RWPE1 (cell line): ENCODE measurements around the gene SETBP1.
A peak's percentile ranks its signal among the peaks of the same experiment; 100 is the strongest.

Experiments used
- CTCF ChIA-PET: fragments of 350-600 bp; sonication (Branson Sonifier 250); formaldehyde crosslinking; extraction: SDS; loops from one replicate; lab custom pipeline; 2021; lab: Yijun Ruan, JAX
- POLR2A ChIA-PET: fragments of 400-600 bp; formaldehyde crosslinking; extraction: SDS; loops from one replicate; lab custom pipeline; 2020; ENCODE audit warnings: antibody characterized with exemption; ENCODE audit not compliant: low non-redundant PET; lab: Yijun Ruan, JAX
- DNase-seq: peaks from one replicate; pipeline ENCODE4 v3.0.0; 2012; ENCODE audit warnings: low spot score
- H3K27ac ChIP-seq: fragments of 450-650 bp; 2 replicates; pipeline ENCODE4 v1.5.1; 2017
- CTCF ChIP-seq: fragments of 450-650 bp; conservative IDR thresholded peaks from 2 replicates; pipeline ENCODE4 v1.5.1; 2017; ENCODE audit warnings: low read depth, mild to moderate bottlenecking

Gene SETBP1

GRCh38 chr18:44691148-44691925 is 10.6 kb downstream of the SETBP1 start:
- TF ChIP-seq CTCF = no peak

GRCh38 chr18:44693030-44693784 is 12.5 kb downstream of the SETBP1 start:
- CTCF ChIA-PET = no interaction called here
- POLR2A ChIA-PET = no interaction called here
- no peak for TF ChIP-seq CTCF
- DNase-seq = peak; percentile 26
- H3K27ac ChIP-seq = no peak overlapping the region

More at GRCh38 chr18:44691148-44691925, 10.6 kb downstream of the SETBP1 start:
- no peak overlapping the region for H3K27ac ChIP-seq
- ChIA-PET POLR2A (interaction anchor here (0.6 kb wide), 1 partner anchor 20 kb away, joined by 3 read pairs; no protein-coding TSS in a partner anchor), CTCF (interaction anchor here (0.7 kb wide), 1 partner anchor 21 kb away, joined by 9 read pairs; no protein-coding TSS in a partner anchor)
- DNase-seq = no peak

GRCh38 chr18:44695503-44695902 is 14.8 kb downstream of the SETBP1 start:
- POLR2A ChIA-PET = no interaction called here
- CTCF ChIA-PET = no interaction called here
- no peak for DNase-seq
- no peak for TF ChIP-seq CTCF
- no peak overlapping the region for H3K27ac ChIP-seq

GRCh38 chr18:44696892-44697291 is 16.2 kb downstream of the SETBP1 start:
- DNase-seq = peak; percentile 13
- CTCF ChIA-PET = no interaction called here

GRCh38 chr18:44697315-44697714 is 16.6 kb downstream of the SETBP1 start:
- TF ChIP-seq CTCF = no peak
- ChIA-PET CTCF (no interaction called here), POLR2A (no interaction called here)
- no peak for DNase-seq
- no peak overlapping the region for H3K27ac ChIP-seq

More at GRCh38 chr18:44696892-44697291, 16.2 kb downstream of the SETBP1 start:
- TF ChIP-seq CTCF = no peak
- no peak overlapping the region for H3K27ac ChIP-seq
- POLR2A ChIA-PET = no interaction called here

GRCh38 chr18:44698518-44698917 is 17.8 kb downstream of the SETBP1 start:
- H3K27ac ChIP-seq = no peak overlapping the region
- DNase-seq = no peak
- ChIA-PET POLR2A (no interaction called here), CTCF (no interaction called here)
- no peak for TF ChIP-seq CTCF
